H9 (cell line): ENCODE results near the gene S1PR5. TPM values are rescaled to one million over a fixed set of nuclear protein-coding genes. Genes with fewer than 3 reads are reported as not detected.

Experiments
- DNase-seq: peaks from one replicate; pipeline ENCODE4 v3.0.0-alpha.2; 2017
- H2AFZ ChIP-seq: one replicate; pipeline ENCODE4 v1.6.1; 2013; ENCODE audit warnings: mild to moderate bottlenecking, low read length, control low read depth, moderate library complexity
- H2AK5ac ChIP-seq: 2 replicates; pipeline ENCODE4 v1.6.1; 2013; ENCODE audit warnings: low read length, control low read depth, mixed read lengths; ENCODE audit not compliant: insufficient read length
- H2BK120ac ChIP-seq: one replicate; pipeline ENCODE4 v1.6.1; 2013; ENCODE audit warnings: low read depth, mild to moderate bottlenecking, low read length, control low read depth, inconsistent platforms; ENCODE audit not compliant: poor library complexity, severe bottlenecking
- H2BK12ac ChIP-seq: 2 replicates; pipeline ENCODE4 v1.6.1; 2013; ENCODE audit warnings: low read length, control low read depth, mixed read lengths, low read depth; ENCODE audit not compliant: insufficient read length
- H2BK15ac ChIP-seq: 2 replicates; pipeline ENCODE4 v1.6.1; 2013; ENCODE audit warnings: low read depth, low read length, control low read depth
- H2BK20ac ChIP-seq: one replicate; pipeline ENCODE4 v1.6.1; 2013; ENCODE audit warnings: low read depth, mild to moderate bottlenecking, low read length, control low read depth, inconsistent platforms; ENCODE audit not compliant: poor library complexity, severe bottlenecking
- H2BK5ac ChIP-seq: 2 replicates; pipeline ENCODE4 v1.6.1; 2013; ENCODE audit warnings: low read length, control low read depth, mixed read lengths; ENCODE audit not compliant: insufficient read length
- H3K14ac ChIP-seq: 2 replicates; pipeline ENCODE4 v1.6.1; 2013; ENCODE audit warnings: low read length, control low read depth; ENCODE audit not compliant: insufficient read depth
- H3K18ac ChIP-seq: 2 replicates; pipeline ENCODE4 v1.6.1; 2013; ENCODE audit warnings: low read depth, mild to moderate bottlenecking, mixed read lengths, low read length, control low read depth; ENCODE audit not compliant: insufficient read length
- H3K23ac ChIP-seq: 2 replicates; pipeline ENCODE4 v1.6.1; 2013; ENCODE audit warnings: low read length, control low read depth, mixed read lengths, low read depth; ENCODE audit not compliant: insufficient read length
- H3K23me2 ChIP-seq: 2 replicates; pipeline ENCODE4 v1.6.1; 2013; ENCODE audit warnings: low read depth, mild to moderate bottlenecking, mixed read lengths, low read length, control low read depth; ENCODE audit not compliant: insufficient read length, poor library complexity, severe bottlenecking
- H3K27ac ChIP-seq: 2 replicates; pipeline ENCODE4 v1.5.1; 2013; ENCODE audit warnings: low read length, control low read depth, mixed read lengths, low read depth; ENCODE audit not compliant: insufficient read length
- H3K27me3 ChIP-seq: 2 replicates; pipeline ENCODE4 v1.6.1; 2013; ENCODE audit warnings: low read length, control low read depth, inconsistent platforms; ENCODE audit not compliant: insufficient read depth
- H3K4ac ChIP-seq: 2 replicates; pipeline ENCODE4 v1.6.1; 2013; ENCODE audit warnings: low read depth, mild to moderate bottlenecking, control low read depth, inconsistent platforms, low read length, moderate library complexity
- H3K4me1 ChIP-seq: 2 replicates; pipeline ENCODE4 v1.6.1; 2013; ENCODE audit warnings: low read length, control low read depth, inconsistent platforms; ENCODE audit not compliant: insufficient read depth
- H3K4me2 ChIP-seq: 2 replicates; pipeline ENCODE4 v1.6.1; 2013; ENCODE audit warnings: low read length, control low read depth, mixed read lengths; ENCODE audit not compliant: insufficient read length, insufficient read depth
- H3K56ac ChIP-seq: 2 replicates; pipeline ENCODE4 v1.6.1; 2013; ENCODE audit warnings: low read depth, mild to moderate bottlenecking, mixed read lengths, low read length, control low read depth; ENCODE audit not compliant: insufficient read length
- H3K79me1 ChIP-seq: 2 replicates; pipeline ENCODE4 v1.6.1; 2013; ENCODE audit warnings: low read depth, mild to moderate bottlenecking, moderate library complexity, low read length, control low read depth, inconsistent platforms; ENCODE audit not compliant: insufficient read depth, poor library complexity, severe bottlenecking
- H3K79me2 ChIP-seq: 2 replicates; pipeline ENCODE4 v1.6.1; 2013; ENCODE audit warnings: low read length, control low read depth, inconsistent platforms; ENCODE audit not compliant: insufficient read depth
- H3K9ac ChIP-seq: 2 replicates; pipeline ENCODE4 v1.6.1; 2013; ENCODE audit warnings: low read length, control low read depth, mixed read lengths; ENCODE audit not compliant: insufficient read length; ENCODE audit errors: extremely low read depth
- H3K9me3 ChIP-seq: one replicate; pipeline ENCODE4 v1.6.1; 2013; ENCODE audit warnings: low read depth, low read length, inconsistent platforms; ENCODE audit not compliant: control insufficient read depth
- H3T11ph ChIP-seq: one replicate; pipeline ENCODE4 v1.6.1; 2013; ENCODE audit warnings: mild to moderate bottlenecking, low read length, control low read depth, inconsistent platforms
- H4K20me1 ChIP-seq: one replicate; pipeline ENCODE4 v1.6.1; 2013; ENCODE audit not compliant: control insufficient read depth, insufficient read length, insufficient read depth
- H4K5ac ChIP-seq: 2 replicates; pipeline ENCODE4 v1.6.1; 2013; ENCODE audit warnings: low read depth, mild to moderate bottlenecking, mixed read lengths, low read length, control low read depth; ENCODE audit not compliant: insufficient read length
- H4K8ac ChIP-seq: replicated peaks from 2 replicates; pipeline ENCODE4 v1.6.1; 2013; ENCODE audit warnings: low read length, control low read depth, mixed read lengths, low read depth; ENCODE audit not compliant: insufficient read length
- H4K91ac ChIP-seq: 2 replicates; pipeline ENCODE4 v1.6.1; 2013; ENCODE audit warnings: low read depth, mild to moderate bottlenecking, moderate library complexity, mixed read lengths, low read length, control low read depth; ENCODE audit not compliant: insufficient read length
- H3K27ac Mint-ChIP-seq, 3 experiments: 2 replicates in 2 of 3; 3 replicates in 1 of 3; pipeline ENCODE4 v1.8.0; 2020 to 2021; ENCODE audit warnings: mixed read lengths in 3 of 3, mild to moderate bottlenecking in 1 of 3, moderate library complexity in 1 of 3
- H3K27me3 Mint-ChIP-seq: 2 replicates; pipeline ENCODE4 v1.8.0; 2021; ENCODE audit warnings: low read depth, mild to moderate bottlenecking, moderate library complexity, mixed read lengths
- H3K36me3 Mint-ChIP-seq, 3 experiments: 2 replicates in 2 of 3; 3 replicates in 1 of 3; pipeline ENCODE4 v1.8.0; 2020 to 2021; ENCODE audit warnings: low read depth in 3 of 3, mixed read lengths in 3 of 3; ENCODE audit not compliant: insufficient read depth in 1 of 3
- H3K4me1 Mint-ChIP-seq, 2 experiments: 2 replicates each; pipeline ENCODE4 v1.8.0; 2020; ENCODE audit warnings: mixed read lengths in 2 of 2
- H3K4me3 Mint-ChIP-seq, 2 experiments: 2 replicates in 1 of 2; 3 replicates in 1 of 2; pipeline ENCODE4 v1.8.0; 2020 to 2021; ENCODE audit warnings: mild to moderate bottlenecking in 2 of 2, mixed read lengths in 2 of 2, moderate library complexity in 1 of 2
- H3K9me3 Mint-ChIP-seq, 2 experiments: 2 replicates in 1 of 2; 3 replicates in 1 of 2; pipeline ENCODE4 v1.8.0; 2020; ENCODE audit warnings: mild to moderate bottlenecking in 2 of 2, mixed read lengths in 2 of 2, moderate library complexity in 1 of 2
- CTCF ChIP-seq: fragments of 200-600 bp; sonication (generic); conservative IDR thresholded peaks from 3 replicates; pipeline ENCODE4 v1.8.0; 2021; ENCODE audit warnings: antibody characterized with exemption, mild to moderate bottlenecking
- WGBS: extraction: QIAGEN DNeasy Blood & Tissue Kit; methylation state at CpG from one replicate; pipeline ENCODE4 v1.1.7; 2013; ENCODE audit warnings: missing lambda C conversion rate, low lambda C conversion rate, mixed read lengths; ENCODE audit not compliant: insufficient read length; ENCODE audit errors: extremely low coverage; 5-methylcytosine and 5-hydroxymethylcytosine counted together
- total RNA-seq: library from RNA; stranded (reverse); gene quantifications from 2 replicates; pipeline ENCODE4 v1.2.1, GENCODE V29; 2021

The S1PR5 gene
- total RNA-seq, 1 experiment from 2014 or later, result 8.1 TPM

GRCh38 chr19:10523135-10523636 is 5.9 kb upstream of the S1PR5 start:
- H3K4me2 ChIP-seq, result no peak overlapping the region
- no peak overlapping the region for H3K23ac ChIP-seq
- no peak overlapping the region for H4K8ac ChIP-seq
- no peak overlapping the region for H3K9ac ChIP-seq
- Mint-ChIP-seq H3K9me3 (no peaks in the 10 kb centered on the region), H3K4me1 (peaks cover 10 to 16% of the 10 kb centered on the region in 2 experiments), H3K36me3 (no peaks in the 10 kb centered on the region), H3K27ac (no peak overlapping the region), H3K4me3 (no peak overlapping the region), H3K27me3 (peaks cover 17% of the 10 kb centered on the region)
- no peak overlapping the region for H3K4ac ChIP-seq
- no peak for DNase-seq
- no peak for TF ChIP-seq CTCF
- no peak overlapping the region for H3K14ac ChIP-seq
- H4K20me1 ChIP-seq, result no peaks in the 10 kb centered on the region
- H2BK20ac ChIP-seq, result no peak overlapping the region
- no peak overlapping the region for H2AFZ ChIP-seq
- H3K79me1 ChIP-seq, result no peaks in the 10 kb centered on the region
- no peak overlapping the region for H3T11ph ChIP-seq
- no peak overlapping the region for H3K18ac ChIP-seq
- no peak overlapping the region for H2BK5ac ChIP-seq
- H3K9me3 ChIP-seq, result no peaks in the 10 kb centered on the region
- H2AK5ac ChIP-seq, result no peak overlapping the region
- no peak overlapping the region for H4K91ac ChIP-seq
- no peaks in the 10 kb centered on the region for H3K79me2 ChIP-seq
- no peaks in the 10 kb centered on the region; the same call in 1 of the 2 replicates for H3K4me1 ChIP-seq
- no peak overlapping the region for H2BK15ac ChIP-seq
- peaks cover 5% of the 10 kb centered on the region for H3K23me2 ChIP-seq
- whole genome bisulfite sequencing, result no CpG with 5 or more reads among the region's 3 CpGs
- H4K5ac ChIP-seq, result no peak overlapping the region
- H3K27ac ChIP-seq, result no peak overlapping the region
- no peak overlapping the region for H2BK12ac ChIP-seq
- no peak overlapping the region for H3K56ac ChIP-seq
- no peak overlapping the region for H2BK120ac ChIP-seq
- no peaks in the 10 kb centered on the region; the same call in 1 of the 2 replicates for H3K27me3 ChIP-seq
